HCT116 (cell line): Measurements from ENCODE around the gene CHST10.

ENCODE experiments used
- EZH2 ChIP-seq: fragments of 200-600 bp; sonication (generic); IDR thresholded peaks from 2 replicates; pipeline ENCODE4 v1.6.1; 2017; ENCODE audit warnings: antibody characterized with exemption, mixed run types
- EZH2phosphoT487 ChIP-seq: fragments of 200-600 bp; IDR thresholded peaks from 2 replicates; pipeline ENCODE4 v1.6.1; 2018; ENCODE audit warnings: antibody characterized with exemption, borderline replicate concordance
- FOSL1 ChIP-seq: IDR thresholded peaks from 2 replicates; pipeline ENCODE4 v1.6.1; 2012; ENCODE audit warnings: low read depth
- POLR2A ChIP-seq: IDR thresholded peaks from 2 replicates; pipeline ENCODE4 v1.7.0; 2011; ENCODE audit warnings: borderline replicate concordance; ENCODE audit not compliant: insufficient read depth, insufficient read length; ENCODE audit errors: extremely low read depth
- POLR2AphosphoS5 ChIP-seq: IDR thresholded peaks from 2 replicates; pipeline ENCODE4 v1.6.1; 2011; ENCODE audit warnings: mild to moderate bottlenecking, low read depth, low read length, moderate library complexity
- SP1 ChIP-seq: IDR thresholded peaks from 2 replicates; pipeline ENCODE4 v1.6.1; 2012; ENCODE audit warnings: low read depth
- TF ChIP-seq, protein P1 (sequence below), 3 experiments: fragments of 200-600 bp in 1 of 3; sonication (generic) in 1 of 3; IDR thresholded peaks in 2 of 3; conservative IDR thresholded peaks in 1 of 3; 2 replicates each; pipeline ENCODE4 v1.5.1; 2012 to 2017; ENCODE audit warnings: low read depth in 2 of 3, low read length in 2 of 3, antibody characterized with exemption in 1 of 3, borderline replicate concordance in 1 of 3, control low read depth in 1 of 3, mild to moderate bottlenecking in 1 of 3, mixed read lengths in 1 of 3, mixed run types in 1 of 3, moderate library complexity in 1 of 3; ENCODE audit not compliant: insufficient read depth in 1 of 3
- TF ChIP-seq, protein P2 (sequence below): IDR thresholded peaks from 2 replicates; pipeline ENCODE4 v1.6.1; 2012

DNA sequence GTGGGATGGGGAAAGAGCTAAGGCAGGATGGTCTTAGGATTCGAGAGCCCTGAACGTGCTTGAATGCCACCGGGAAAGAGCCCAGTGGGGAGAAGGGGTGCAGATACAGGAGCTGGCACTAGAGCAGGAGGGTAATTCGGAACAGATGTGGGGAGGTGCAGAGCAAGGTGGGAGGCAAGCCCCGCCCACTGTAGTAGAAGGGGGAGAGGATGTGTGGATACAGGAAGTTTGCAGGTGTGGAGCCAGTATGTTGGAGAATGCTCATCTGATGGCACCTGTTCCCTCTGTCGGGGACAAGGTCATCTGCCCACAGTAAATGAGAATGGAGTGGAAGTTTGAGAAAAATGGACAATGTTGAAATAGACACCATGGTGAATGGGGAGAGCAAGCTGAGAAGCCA, 28.8 kb downstream of the CHST10 start:
- no peak for TF ChIP-seq FOSL1
- TF ChIP-seq, protein P1, sequence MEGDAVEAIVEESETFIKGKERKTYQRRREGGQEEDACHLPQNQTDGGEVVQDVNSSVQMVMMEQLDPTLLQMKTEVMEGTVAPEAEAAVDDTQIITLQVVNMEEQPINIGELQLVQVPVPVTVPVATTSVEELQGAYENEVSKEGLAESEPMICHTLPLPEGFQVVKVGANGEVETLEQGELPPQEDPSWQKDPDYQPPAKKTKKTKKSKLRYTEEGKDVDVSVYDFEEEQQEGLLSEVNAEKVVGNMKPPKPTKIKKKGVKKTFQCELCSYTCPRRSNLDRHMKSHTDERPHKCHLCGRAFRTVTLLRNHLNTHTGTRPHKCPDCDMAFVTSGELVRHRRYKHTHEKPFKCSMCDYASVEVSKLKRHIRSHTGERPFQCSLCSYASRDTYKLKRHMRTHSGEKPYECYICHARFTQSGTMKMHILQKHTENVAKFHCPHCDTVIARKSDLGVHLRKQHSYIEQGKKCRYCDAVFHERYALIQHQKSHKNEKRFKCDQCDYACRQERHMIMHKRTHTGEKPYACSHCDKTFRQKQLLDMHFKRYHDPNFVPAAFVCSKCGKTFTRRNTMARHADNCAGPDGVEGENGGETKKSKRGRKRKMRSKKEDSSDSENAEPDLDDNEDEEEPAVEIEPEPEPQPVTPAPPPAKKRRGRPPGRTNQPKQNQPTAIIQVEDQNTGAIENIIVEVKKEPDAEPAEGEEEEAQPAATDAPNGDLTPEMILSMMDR (IDR thresholded peaks at IDR 0.05 in 2 of 3, conservative IDR thresholded peaks at IDR 0.05 in 1 of 3; ENCODE audit: borderline replicate concordance in 1 of 3, insufficient read depth in 1 of 3, low read depth in 2 of 3, low read length in 2 of 3) = no peak
- TF ChIP-seq POLR2A = no peak
- TF ChIP-seq SP1 = no peak
- no peak for TF ChIP-seq EZH2phosphoT487
- no peak for TF ChIP-seq POLR2AphosphoS5
- no peak for TF ChIP-seq EZH2
- TF ChIP-seq, protein P2, sequence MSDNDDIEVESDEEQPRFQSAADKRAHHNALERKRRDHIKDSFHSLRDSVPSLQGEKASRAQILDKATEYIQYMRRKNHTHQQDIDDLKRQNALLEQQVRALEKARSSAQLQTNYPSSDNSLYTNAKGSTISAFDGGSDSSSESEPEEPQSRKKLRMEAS = no peak
